ENCODE results near the gene SRGAP3. TPM values are rescaled to one million over a fixed set of nuclear protein-coding genes. Genes with fewer than 3 reads are reported as not detected.

The SRGAP3 gene
- total RNA-seq, 2 donors from 2014 or later, result 10.9 to 11.4 TPM

DNA sequence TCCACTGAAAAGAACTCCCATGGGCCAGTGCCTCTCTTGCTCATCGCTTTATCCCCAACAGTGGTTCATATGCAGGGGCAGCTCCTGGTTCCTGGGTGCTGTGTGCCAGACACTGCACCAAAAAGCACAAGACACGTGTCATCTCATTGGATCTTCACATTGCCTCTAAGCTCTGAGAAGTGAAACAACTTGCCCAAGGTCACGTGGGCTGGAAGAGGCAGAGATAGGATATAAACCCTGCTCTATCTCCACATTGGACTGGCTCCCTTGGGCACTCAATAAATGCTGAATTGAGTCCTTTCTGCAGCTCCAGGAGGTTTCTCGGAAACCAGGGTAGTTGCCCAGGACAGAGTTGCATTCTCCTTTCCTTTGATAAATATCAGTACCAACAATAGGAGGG lies 88.1 kb downstream of the SRGAP3 start:
- DNase-seq (no peak), ATAC-seq (no peak)
- no peaks in the 10 kb centered on the region for H3K9me3 ChIP-seq
- intact Hi-C loops (cut with DNase I), result no loop called here
- no peaks in the 10 kb centered on the region for H3K4me1 ChIP-seq
- no peaks in the 10 kb centered on the region for H3K27me3 ChIP-seq
- no peak overlapping the region for H3K27ac ChIP-seq
- no peak for TF ChIP-seq POLR2A (IDR thresholded peaks at IDR 0.05)
- TF ChIP-seq, protein P1, sequence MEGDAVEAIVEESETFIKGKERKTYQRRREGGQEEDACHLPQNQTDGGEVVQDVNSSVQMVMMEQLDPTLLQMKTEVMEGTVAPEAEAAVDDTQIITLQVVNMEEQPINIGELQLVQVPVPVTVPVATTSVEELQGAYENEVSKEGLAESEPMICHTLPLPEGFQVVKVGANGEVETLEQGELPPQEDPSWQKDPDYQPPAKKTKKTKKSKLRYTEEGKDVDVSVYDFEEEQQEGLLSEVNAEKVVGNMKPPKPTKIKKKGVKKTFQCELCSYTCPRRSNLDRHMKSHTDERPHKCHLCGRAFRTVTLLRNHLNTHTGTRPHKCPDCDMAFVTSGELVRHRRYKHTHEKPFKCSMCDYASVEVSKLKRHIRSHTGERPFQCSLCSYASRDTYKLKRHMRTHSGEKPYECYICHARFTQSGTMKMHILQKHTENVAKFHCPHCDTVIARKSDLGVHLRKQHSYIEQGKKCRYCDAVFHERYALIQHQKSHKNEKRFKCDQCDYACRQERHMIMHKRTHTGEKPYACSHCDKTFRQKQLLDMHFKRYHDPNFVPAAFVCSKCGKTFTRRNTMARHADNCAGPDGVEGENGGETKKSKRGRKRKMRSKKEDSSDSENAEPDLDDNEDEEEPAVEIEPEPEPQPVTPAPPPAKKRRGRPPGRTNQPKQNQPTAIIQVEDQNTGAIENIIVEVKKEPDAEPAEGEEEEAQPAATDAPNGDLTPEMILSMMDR (IDR thresholded peaks at IDR 0.05), result no peak
- 85 to 87% methylated on average over 4 of the region's 4 CpGs for WGBS, 2 donors
- no peaks in the 10 kb centered on the region for H3K36me3 ChIP-seq (replicated peaks in 1 of 2; ENCODE audit: insufficient read depth in 1 of 2, low read depth in 2 of 2)
- H3K4me3 ChIP-seq, result no peak overlapping the region

- intact Hi-C loops (cut with DNase I), result no loop called here
- Histone ChIP-seq H3K27ac (no peak overlapping the region), H3K27me3 (no peaks in the 10 kb centered on the region), H3K4me3 (no peak overlapping the region), H3K36me3 (replicated peaks in 1 of 2; ENCODE audit: insufficient read depth in 1 of 2, low read depth in 2 of 2) (no peaks in the 10 kb centered on the region), H3K4me1 (no peaks in the 10 kb centered on the region), H3K9me3 (no peaks in the 10 kb centered on the region)
- 73 to 78% methylated on average over 11 to 13 of the region's 13 CpGs for WGBS, 2 donors
- no peak for DNase-seq
- no peak for ATAC-seq
- no peak for TF ChIP-seq POLR2A (IDR thresholded peaks at IDR 0.05)
- TF ChIP-seq, protein P1 (IDR thresholded peaks at IDR 0.05), result no peak
These were observed 90.4 kb downstream of the SRGAP3 start for GRCh38 chr3:9158865-9159630.

GRCh38 chr3:9157651-9158362 lies 91.6 kb downstream of the SRGAP3 start:
- ATAC-seq, result no peak

DNA sequence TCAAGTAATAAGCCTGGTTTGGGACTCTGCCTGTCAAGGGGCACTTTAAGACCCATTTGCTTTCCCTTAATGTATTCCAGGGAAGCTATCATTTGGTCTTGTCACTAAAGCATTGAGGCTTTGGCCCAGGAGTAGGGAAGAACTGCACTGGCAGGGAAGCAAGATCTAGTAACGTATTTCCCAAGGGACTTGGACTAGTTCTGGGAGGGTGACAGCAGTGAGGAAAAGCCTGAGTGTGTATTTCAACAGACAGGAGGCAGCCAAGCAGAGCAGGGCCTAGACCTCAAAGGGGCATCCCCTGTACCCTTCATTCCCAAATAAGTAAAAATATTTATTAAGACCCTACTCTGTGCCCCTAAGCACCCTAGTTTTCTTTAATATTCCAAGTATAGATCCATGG lies 92.8 kb downstream of the SRGAP3 start:
- H3K4me3 ChIP-seq, result no peak overlapping the region
- DNase-seq (no peak), ATAC-seq (no peak)
- H3K27ac ChIP-seq, result no peak overlapping the region
- WGBS, 2 donors, result 50 to 80% methylated on average over 1 of the region's 1 CpG
- TF ChIP-seq POLR2A (IDR thresholded peaks at IDR 0.05), result no peak
- TF ChIP-seq, protein P1 (IDR thresholded peaks at IDR 0.05), result no peak
- H3K36me3 ChIP-seq (replicated peaks in 1 of 2; ENCODE audit: insufficient read depth in 1 of 2, low read depth in 2 of 2), result no peaks in the 10 kb centered on the region
- no peaks in the 10 kb centered on the region for H3K4me1 ChIP-seq
- intact Hi-C loops (cut with DNase I), result no loop called here
- H3K27me3 ChIP-seq, result no peaks in the 10 kb centered on the region
- peaks cover 0 to under 1% (median 0%) of the 10 kb centered on the region in 3 donors for H3K9me3 ChIP-seq

More at GRCh38 chr3:9157651-9158362, 91.6 kb downstream of the SRGAP3 start:
- no peak overlapping the region for H3K4me3 ChIP-seq
- no peak overlapping the region for H3K27ac ChIP-seq
- DNase-seq, result no peak
- no peaks in the 10 kb centered on the region for H3K36me3 ChIP-seq (replicated peaks in 1 of 2; ENCODE audit: insufficient read depth in 1 of 2, low read depth in 2 of 2)
- TF ChIP-seq, protein P1 (IDR thresholded peaks at IDR 0.05), result no peak
- no peak for TF ChIP-seq POLR2A (IDR thresholded peaks at IDR 0.05)
- no peaks in the 10 kb centered on the region for H3K9me3 ChIP-seq
- intact Hi-C loops (cut with DNase I), result no loop called here
- no peaks in the 10 kb centered on the region for H3K27me3 ChIP-seq
- WGBS, 2 donors, result 80 to 90% methylated on average over 5 of the region's 5 CpGs
- H3K4me1 ChIP-seq, result no peaks in the 10 kb centered on the region

All from body of pancreas (tissue), 4 donors.